ENCODE results near the gene PSMA5. TPM values are rescaled to one million over a fixed set of nuclear protein-coding genes. Genes with fewer than 3 reads are reported as not detected.
A peak's percentile ranks its signal among the peaks of the same experiment; 100 is the strongest.

Gene PSMA5
- total and polyA plus RNA-seq, 2 of the 13 experiments (the other 11 are each of a cell fraction or from before 2014, with no cell fraction given), result 140 to 169 TPM

- TF ChIP-seq ZNF281 (CRISPR knock-in tag; IDR thresholded peaks at IDR 0.05; ENCODE audit: borderline replicate concordance) (no peak), ZBTB10 (CRISPR knock-in tag; IDR thresholded peaks at IDR 0.05; ENCODE audit: borderline replicate concordance) (no peak), RFX5 (IDR thresholded peaks at IDR 0.05; ENCODE audit: low read depth, low read length) (0 out of 2 replicates have a peak, but pooled peaks have one; percentile 51), ZNF44 (CRISPR knock-in tag; IDR thresholded peaks at IDR 0.05) (no peak), ZNF180 (CRISPR knock-in tag; IDR thresholded peaks at IDR 0.05; ENCODE audit: borderline replicate concordance, low read depth) (no peak), NFYB (CRISPR knock-in tag; IDR thresholded peaks at IDR 0.05) (peak; percentile 92), ZNF20 (CRISPR knock-in tag; IDR thresholded peaks at IDR 0.05) (no peak), ERF (CRISPR knock-in tag; IDR thresholded peaks at IDR 0.05) (0 out of 2 replicates have a peak, but pooled peaks have one; percentile 26), TEAD3 (CRISPR knock-in tag; optimal IDR thresholded peaks at IDR 0.05; ENCODE audit: borderline replicate concordance) (peak; percentile 45), MEIS2 (CRISPR knock-in tag; IDR thresholded peaks at IDR 0.05) (no peak), ATM (IDR thresholded peaks at IDR 0.05; ENCODE audit: borderline replicate concordance) (no peak), ZBTB37 (CRISPR knock-in tag; IDR thresholded peaks at IDR 0.05) (no peak), ZNF550 (CRISPR knock-in tag; IDR thresholded peaks at IDR 0.05; ENCODE audit: borderline replicate concordance) (no peak), MAFF (IDR thresholded peaks at IDR 0.05; ENCODE audit: low read depth, low read length) (no peak)
- TF ChIP-seq, protein P1, sequence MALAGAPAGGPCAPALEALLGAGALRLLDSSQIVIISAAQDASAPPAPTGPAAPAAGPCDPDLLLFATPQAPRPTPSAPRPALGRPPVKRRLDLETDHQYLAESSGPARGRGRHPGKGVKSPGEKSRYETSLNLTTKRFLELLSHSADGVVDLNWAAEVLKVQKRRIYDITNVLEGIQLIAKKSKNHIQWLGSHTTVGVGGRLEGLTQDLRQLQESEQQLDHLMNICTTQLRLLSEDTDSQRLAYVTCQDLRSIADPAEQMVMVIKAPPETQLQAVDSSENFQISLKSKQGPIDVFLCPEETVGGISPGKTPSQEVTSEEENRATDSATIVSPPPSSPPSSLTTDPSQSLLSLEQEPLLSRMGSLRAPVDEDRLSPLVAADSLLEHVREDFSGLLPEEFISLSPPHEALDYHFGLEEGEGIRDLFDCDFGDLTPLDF (CRISPR knock-in tag; IDR thresholded peaks at IDR 0.05), result peak; percentile 50; the same call in 1 of the 2 replicates
- TF ChIP-seq, protein P2, sequence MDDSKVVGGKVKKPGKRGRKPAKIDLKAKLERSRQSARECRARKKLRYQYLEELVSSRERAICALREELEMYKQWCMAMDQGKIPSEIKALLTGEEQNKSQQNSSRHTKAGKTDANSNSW (CRISPR knock-in tag; IDR thresholded peaks at IDR 0.05; ENCODE audit: borderline replicate concordance), result no peak; the same call in 1 of the 2 replicates
- TF ChIP-seq, protein P3, sequence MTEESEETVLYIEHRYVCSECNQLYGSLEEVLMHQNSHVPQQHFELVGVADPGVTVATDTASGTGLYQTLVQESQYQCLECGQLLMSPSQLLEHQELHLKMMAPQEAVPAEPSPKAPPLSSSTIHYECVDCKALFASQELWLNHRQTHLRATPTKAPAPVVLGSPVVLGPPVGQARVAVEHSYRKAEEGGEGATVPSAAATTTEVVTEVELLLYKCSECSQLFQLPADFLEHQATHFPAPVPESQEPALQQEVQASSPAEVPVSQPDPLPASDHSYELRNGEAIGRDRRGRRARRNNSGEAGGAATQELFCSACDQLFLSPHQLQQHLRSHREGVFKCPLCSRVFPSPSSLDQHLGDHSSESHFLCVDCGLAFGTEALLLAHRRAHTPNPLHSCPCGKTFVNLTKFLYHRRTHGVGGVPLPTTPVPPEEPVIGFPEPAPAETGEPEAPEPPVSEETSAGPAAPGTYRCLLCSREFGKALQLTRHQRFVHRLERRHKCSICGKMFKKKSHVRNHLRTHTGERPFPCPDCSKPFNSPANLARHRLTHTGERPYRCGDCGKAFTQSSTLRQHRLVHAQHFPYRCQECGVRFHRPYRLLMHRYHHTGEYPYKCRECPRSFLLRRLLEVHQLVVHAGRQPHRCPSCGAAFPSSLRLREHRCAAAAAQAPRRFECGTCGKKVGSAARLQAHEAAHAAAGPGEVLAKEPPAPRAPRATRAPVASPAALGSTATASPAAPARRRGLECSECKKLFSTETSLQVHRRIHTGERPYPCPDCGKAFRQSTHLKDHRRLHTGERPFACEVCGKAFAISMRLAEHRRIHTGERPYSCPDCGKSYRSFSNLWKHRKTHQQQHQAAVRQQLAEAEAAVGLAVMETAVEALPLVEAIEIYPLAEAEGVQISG (CRISPR knock-in tag; IDR thresholded peaks at IDR 0.05), result no peak; the same call in 1 of the 2 replicates
These were observed 28.5 kb downstream of the PSMA5 start, which contains the start of gene SORT1 (continued) for GRCh38 chr1:109397581-109398342.
